Natural killer cell treated with Interleukin-12 subunit alpha and Interleukin-12 subunit beta and Interleukin-15 and Interleukin-18, amount 100 ng/mL, for 72 hours (primary cell): ENCODE results near the gene UNC80. TPM values are rescaled to one million over a fixed set of nuclear protein-coding genes. Genes with fewer than 3 reads are reported as not detected.

Experiments used
- ATAC-seq, 2 donors: fragments of 150-1000 bp; cut with Tn5 transposase in 1 of 2; sonication (Bioruptor Pico), chemical (Tn5 transposase) in 1 of 2; 2 replicates each; pipeline ENCODE4 v1.10.0; 2021
- DNase-seq: peaks from one replicate; pipeline ENCODE4 v3.0.0; 2022; ENCODE audit warnings: low spot score
- H3K27ac Mint-ChIP-seq, 2 donors: 1 replicate in 1 of 2; 2 replicates in 1 of 2; pipeline ENCODE4 v1.8.0; 2022; ENCODE audit warnings: mixed read lengths in 2 of 2, mild to moderate bottlenecking in 1 of 2, moderate library complexity in 1 of 2
- H3K27me3 Mint-ChIP-seq, 2 donors: 1 replicate in 1 of 2; 2 replicates in 1 of 2; pipeline ENCODE4 v1.8.0; 2022; ENCODE audit warnings: mixed read lengths in 2 of 2
- H3K36me3 Mint-ChIP-seq: one replicate; pipeline ENCODE4 v1.8.0; 2022; ENCODE audit warnings: mixed read lengths
- H3K4me1 Mint-ChIP-seq, 2 donors: 1 replicate in 1 of 2; 2 replicates in 1 of 2; pipeline ENCODE4 v1.8.0; 2022; ENCODE audit warnings: low read depth in 2 of 2, mixed read lengths in 2 of 2, mild to moderate bottlenecking in 1 of 2
- H3K4me3 Mint-ChIP-seq: one replicate; pipeline ENCODE4 v1.8.0; 2022; ENCODE audit warnings: mixed read lengths
- H3K9me3 Mint-ChIP-seq: 2 replicates; pipeline ENCODE4 v1.8.0; 2022; ENCODE audit warnings: mixed read lengths
- total RNA-seq, 2 donors: library from RNA; stranded (reverse); gene quantifications; one replicate each; pipeline ENCODE4 v1.2.3, GENCODE V29; 2022

Gene UNC80, protein sequence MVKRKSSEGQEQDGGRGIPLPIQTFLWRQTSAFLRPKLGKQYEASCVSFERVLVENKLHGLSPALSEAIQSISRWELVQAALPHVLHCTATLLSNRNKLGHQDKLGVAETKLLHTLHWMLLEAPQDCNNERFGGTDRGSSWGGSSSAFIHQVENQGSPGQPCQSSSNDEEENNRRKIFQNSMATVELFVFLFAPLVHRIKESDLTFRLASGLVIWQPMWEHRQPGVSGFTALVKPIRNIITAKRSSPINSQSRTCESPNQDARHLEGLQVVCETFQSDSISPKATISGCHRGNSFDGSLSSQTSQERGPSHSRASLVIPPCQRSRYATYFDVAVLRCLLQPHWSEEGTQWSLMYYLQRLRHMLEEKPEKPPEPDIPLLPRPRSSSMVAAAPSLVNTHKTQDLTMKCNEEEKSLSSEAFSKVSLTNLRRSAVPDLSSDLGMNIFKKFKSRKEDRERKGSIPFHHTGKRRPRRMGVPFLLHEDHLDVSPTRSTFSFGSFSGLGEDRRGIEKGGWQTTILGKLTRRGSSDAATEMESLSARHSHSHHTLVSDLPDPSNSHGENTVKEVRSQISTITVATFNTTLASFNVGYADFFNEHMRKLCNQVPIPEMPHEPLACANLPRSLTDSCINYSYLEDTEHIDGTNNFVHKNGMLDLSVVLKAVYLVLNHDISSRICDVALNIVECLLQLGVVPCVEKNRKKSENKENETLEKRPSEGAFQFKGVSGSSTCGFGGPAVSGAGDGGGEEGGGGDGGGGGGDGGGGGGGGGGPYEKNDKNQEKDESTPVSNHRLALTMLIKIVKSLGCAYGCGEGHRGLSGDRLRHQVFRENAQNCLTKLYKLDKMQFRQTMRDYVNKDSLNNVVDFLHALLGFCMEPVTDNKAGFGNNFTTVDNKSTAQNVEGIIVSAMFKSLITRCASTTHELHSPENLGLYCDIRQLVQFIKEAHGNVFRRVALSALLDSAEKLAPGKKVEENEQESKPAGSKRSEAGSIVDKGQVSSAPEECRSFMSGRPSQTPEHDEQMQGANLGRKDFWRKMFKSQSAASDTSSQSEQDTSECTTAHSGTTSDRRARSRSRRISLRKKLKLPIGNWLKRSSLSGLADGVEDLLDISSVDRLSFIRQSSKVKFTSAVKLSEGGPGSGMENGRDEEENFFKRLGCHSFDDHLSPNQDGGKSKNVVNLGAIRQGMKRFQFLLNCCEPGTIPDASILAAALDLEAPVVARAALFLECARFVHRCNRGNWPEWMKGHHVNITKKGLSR (N-terminal part only)
- not detected for total RNA-seq

- ATAC-seq (peak in 1 of 2 donors; percentile 45), DNase-seq (no peak)
- H3K9me3 Mint-ChIP-seq, result no peaks in the 10 kb centered on the region
- no peak within 1 kb of the TSS for H3K4me3 Mint-ChIP-seq
- H3K27ac Mint-ChIP-seq, result no peak within 1 kb of the TSS
- peaks cover 18 to 41% of the 10 kb centered on the region in 2 donors for H3K27me3 Mint-ChIP-seq
- no peaks in the 10 kb centered on the region for H3K4me1 Mint-ChIP-seq
- no peaks in the 10 kb centered on the region for H3K36me3 Mint-ChIP-seq
These were observed at the start of gene UNC80 for GRCh38 chr2:209771474-209772289. TSS of gene UNC80 (plus strand) at chr2:209771832. CDS start at chr2:209772073, 241 bp downstream.

DNA sequence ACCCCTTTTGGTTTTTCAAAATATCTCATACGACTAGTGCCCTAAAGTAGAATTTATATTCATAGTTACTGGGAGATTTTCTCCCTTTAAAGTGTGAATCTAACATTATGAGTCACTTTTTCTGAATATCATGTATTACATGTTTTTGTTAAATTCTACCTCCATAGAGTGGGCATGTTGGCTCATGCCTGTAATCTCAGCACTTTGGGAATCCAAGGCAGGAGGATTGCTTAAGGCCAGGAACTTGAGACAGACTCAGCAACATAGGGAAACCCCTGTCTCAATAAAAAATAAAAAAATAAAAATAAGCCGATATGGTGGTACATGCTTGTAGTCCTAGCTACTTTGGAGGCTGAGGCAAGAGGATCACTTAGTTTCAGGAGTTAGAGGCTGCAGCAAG, 45.3 kb upstream of the UNC80 start:
- H3K4me3 Mint-ChIP-seq, result no peak overlapping the region
- no peak for ATAC-seq

GRCh38 chr2:209727077-209727476, 44.6 kb upstream of the UNC80 start:
- ATAC-seq, result no peak
- no peak for DNase-seq
- peaks cover 8% of the 10 kb centered on the region for H3K9me3 Mint-ChIP-seq
- no peaks in the 10 kb centered on the region for H3K4me1 Mint-ChIP-seq
- no peaks in the 10 kb centered on the region for H3K27me3 Mint-ChIP-seq
- H3K36me3 Mint-ChIP-seq, result peaks cover 4% of the 10 kb centered on the region
- H3K4me3 Mint-ChIP-seq, result no peak overlapping the region
- H3K27ac Mint-ChIP-seq, result no peak overlapping the region

More for the DNA sequence above, 45.3 kb upstream of the UNC80 start:
- H3K27ac Mint-ChIP-seq, result no peak overlapping the region
- no peaks in the 10 kb centered on the region for H3K27me3 Mint-ChIP-seq
- no peak for DNase-seq
- H3K4me1 Mint-ChIP-seq, result no peaks in the 10 kb centered on the region
- H3K36me3 Mint-ChIP-seq, result peaks cover 4% of the 10 kb centered on the region
- H3K9me3 Mint-ChIP-seq, result peaks cover 8% of the 10 kb centered on the region

DNA sequence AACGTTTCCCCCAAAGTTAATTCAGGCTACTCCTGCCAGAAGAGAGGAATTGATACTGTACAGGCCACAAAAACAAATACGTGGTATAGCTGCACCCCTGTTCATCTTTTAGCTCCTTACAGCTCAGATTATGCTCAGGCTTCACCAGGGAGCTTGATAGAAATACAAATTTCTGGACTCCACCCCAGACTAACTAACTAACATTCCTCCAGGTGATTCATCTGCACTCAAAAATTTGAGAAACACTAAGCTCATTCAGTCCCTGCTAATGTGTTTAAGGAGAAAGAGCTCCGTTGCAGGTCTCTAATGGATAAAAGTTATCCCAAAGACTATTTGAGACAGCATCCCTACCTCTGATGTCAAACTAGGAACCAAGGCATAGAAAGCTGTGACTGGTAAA, 36.8 kb upstream of the UNC80 start:
- Mint-ChIP-seq H3K27ac (no peak overlapping the region), H3K36me3 (no peaks in the 10 kb centered on the region), H3K4me3 (no peak overlapping the region), H3K27me3 (no peaks in the 10 kb centered on the region), H3K9me3 (peaks cover 4% of the 10 kb centered on the region), H3K4me1 (no peaks in the 10 kb centered on the region)
- ATAC-seq, result no peak
- DNase-seq, result no peak

DNA sequence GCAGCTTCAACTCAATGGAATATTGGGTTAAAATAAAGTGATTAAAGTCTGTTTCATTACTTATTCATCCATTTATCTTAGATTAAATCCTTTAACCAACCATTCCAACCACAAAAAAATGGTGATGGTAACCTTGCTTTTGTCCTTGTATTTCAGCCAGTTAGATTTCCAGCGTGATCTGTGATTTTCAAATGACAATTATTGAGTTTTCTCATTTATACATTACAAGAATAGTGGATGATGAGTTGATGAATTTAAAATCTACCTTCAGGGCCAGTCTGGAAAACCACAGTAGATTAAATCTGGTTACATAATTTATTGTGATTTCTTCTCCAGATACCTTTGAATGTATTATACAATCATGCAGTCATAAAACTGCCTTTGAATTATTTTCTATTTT, 29.7 kb upstream of the UNC80 start:
- H3K4me3 Mint-ChIP-seq, result no peak overlapping the region
- no peak overlapping the region for H3K27ac Mint-ChIP-seq
- no peaks in the 10 kb centered on the region for H3K27me3 Mint-ChIP-seq
- H3K36me3 Mint-ChIP-seq, result no peaks in the 10 kb centered on the region
- peaks cover 15% of the 10 kb centered on the region for H3K9me3 Mint-ChIP-seq
- DNase-seq (no peak), ATAC-seq (no peak)
- H3K4me1 Mint-ChIP-seq, result no peaks in the 10 kb centered on the region

DNA sequence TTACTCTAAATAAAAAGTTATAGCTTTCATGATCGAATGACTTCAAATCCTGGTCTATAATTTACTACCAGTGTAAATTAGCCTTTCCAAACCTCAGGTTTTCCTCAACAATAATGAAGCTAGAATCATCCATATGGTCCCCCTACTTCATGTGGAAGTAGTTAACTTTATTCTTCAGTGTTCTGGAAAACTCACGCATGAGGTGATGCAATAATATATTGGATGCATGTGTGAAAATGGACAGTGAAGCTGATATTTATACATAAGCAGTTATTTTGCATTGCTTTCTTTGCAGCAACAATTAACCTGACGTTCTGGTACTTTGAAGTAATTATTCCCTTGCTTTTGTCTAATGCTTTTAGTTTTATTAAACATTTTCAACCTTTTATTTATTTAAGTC, 18.6 kb upstream of the UNC80 start:
- no peak overlapping the region for H3K4me3 Mint-ChIP-seq
- peaks cover 7% of the 10 kb centered on the region for H3K9me3 Mint-ChIP-seq
- no peaks in the 10 kb centered on the region for H3K36me3 Mint-ChIP-seq
- no peak for ATAC-seq
- no peaks in the 10 kb centered on the region for H3K4me1 Mint-ChIP-seq
- no peak overlapping the region for H3K27ac Mint-ChIP-seq
- H3K27me3 Mint-ChIP-seq, result no peaks in the 10 kb centered on the region
- no peak for DNase-seq

- ATAC-seq, result no peak
- peaks cover 8% of the 10 kb centered on the region for H3K9me3 Mint-ChIP-seq
These were observed 14.5 kb upstream of the UNC80 start for GRCh38 chr2:209757163-209757562.

GRCh38 chr2:209761566-209761965, 10.1 kb upstream of the UNC80 start:
- ATAC-seq, result no peak
- H3K9me3 Mint-ChIP-seq, result peaks cover 4% of the 10 kb centered on the region
- no peak for DNase-seq

More at GRCh38 chr2:209757163-209757562, 14.5 kb upstream of the UNC80 start:
- Mint-ChIP-seq H3K4me3 (no peak overlapping the region), H3K27ac (no peak overlapping the region), H3K36me3 (no peaks in the 10 kb centered on the region), H3K4me1 (no peaks in the 10 kb centered on the region), H3K27me3 (no peaks in the 10 kb centered on the region)
- DNase-seq, result no peak

DNA sequence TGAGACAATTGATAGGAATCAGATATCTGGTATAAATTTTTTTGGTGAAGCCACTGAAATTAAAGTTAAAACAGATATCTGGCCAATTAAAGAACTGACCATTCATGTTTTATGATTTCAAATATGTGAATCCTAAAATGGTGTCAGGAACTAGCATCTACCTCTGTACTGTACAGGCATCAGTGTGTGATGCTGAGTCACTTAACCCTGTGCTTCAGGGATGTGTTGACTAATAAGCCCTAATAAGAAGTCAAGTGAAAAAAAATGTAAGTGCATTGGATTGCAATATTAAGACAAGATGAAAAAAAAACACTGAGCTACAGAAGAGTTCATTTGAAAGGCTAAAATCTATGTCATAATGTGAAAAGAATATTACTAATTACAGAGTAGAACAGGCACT, 9.1 kb upstream of the UNC80 start:
- Mint-ChIP-seq H3K27me3 (no peaks in the 10 kb centered on the region), H3K4me3 (no peak overlapping the region), H3K9me3 (peaks cover 4% of the 10 kb centered on the region), H3K36me3 (no peaks in the 10 kb centered on the region), H3K4me1 (no peaks in the 10 kb centered on the region), H3K27ac (no peak overlapping the region)
- ATAC-seq (no peak), DNase-seq (no peak)

More at GRCh38 chr2:209761566-209761965, 10.1 kb upstream of the UNC80 start:
- no peaks in the 10 kb centered on the region for H3K27me3 Mint-ChIP-seq
- H3K4me3 Mint-ChIP-seq, result no peak overlapping the region
- H3K27ac Mint-ChIP-seq, result no peak overlapping the region
- no peaks in the 10 kb centered on the region for H3K4me1 Mint-ChIP-seq
- H3K36me3 Mint-ChIP-seq, result no peaks in the 10 kb centered on the region

DNA sequence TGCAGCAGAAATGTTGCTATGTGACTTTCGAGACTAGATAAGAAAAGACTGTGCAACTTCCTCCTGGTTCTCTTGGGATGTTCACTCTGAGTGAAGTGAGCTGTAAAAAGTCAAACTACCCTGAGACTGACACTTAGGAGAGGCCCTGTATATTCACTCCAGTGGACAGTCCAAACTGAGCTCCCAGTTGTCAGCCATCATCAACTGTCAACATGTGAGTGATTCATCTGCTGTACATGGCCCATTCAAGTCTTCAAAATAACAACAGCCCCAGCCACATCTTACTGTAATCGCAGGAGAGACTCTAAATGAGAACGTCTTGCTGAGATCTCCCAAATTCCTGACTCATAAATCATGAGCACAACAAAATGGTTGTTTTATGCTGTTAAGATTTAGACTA, 8.5 kb upstream of the UNC80 start:
- Mint-ChIP-seq H3K4me3 (no peak overlapping the region), H3K27me3 (no peaks in the 10 kb centered on the region), H3K36me3 (no peaks in the 10 kb centered on the region), H3K4me1 (no peaks in the 10 kb centered on the region), H3K27ac (no peak overlapping the region), H3K9me3 (no peaks in the 10 kb centered on the region)
- no peak for DNase-seq
- ATAC-seq, result no peak

DNA sequence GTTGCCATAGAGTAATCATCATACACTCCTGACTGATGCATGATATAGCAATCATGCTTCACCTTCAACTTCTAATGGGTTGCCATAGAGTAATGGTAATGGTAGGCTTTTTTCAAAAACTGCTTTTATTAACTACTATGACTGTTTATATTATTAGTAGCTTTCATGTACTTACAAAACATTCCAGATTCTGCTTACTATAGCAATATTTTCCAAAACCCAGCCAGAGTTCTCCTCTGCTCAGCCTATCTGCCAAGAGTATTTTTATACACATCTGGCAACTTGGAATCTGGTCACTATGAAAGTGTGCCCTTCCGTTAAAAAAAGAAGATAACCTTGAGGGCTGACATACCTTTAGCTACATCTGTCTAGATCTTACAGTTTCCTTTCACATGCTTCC, 5.0 kb upstream of the UNC80 start:
- no peaks in the 10 kb centered on the region for H3K9me3 Mint-ChIP-seq
- no peak overlapping the region for H3K27ac Mint-ChIP-seq
- ATAC-seq, result no peak
- DNase-seq, result no peak
- no peaks in the 10 kb centered on the region for H3K4me1 Mint-ChIP-seq
- no peak overlapping the region for H3K4me3 Mint-ChIP-seq
- H3K27me3 Mint-ChIP-seq, result peaks cover 13 to 25% of the 10 kb centered on the region in 2 donors
- H3K36me3 Mint-ChIP-seq, result no peaks in the 10 kb centered on the region

- DNase-seq, result no peak
- Mint-ChIP-seq H3K27ac (no peak overlapping the region), H3K4me3 (no peak overlapping the region), H3K27me3 (peaks cover 13 to 25% of the 10 kb centered on the region in 2 donors), H3K36me3 (no peaks in the 10 kb centered on the region), H3K4me1 (no peaks in the 10 kb centered on the region), H3K9me3 (no peaks in the 10 kb centered on the region)
- no peak for ATAC-seq
These were observed 4.3 kb upstream of the UNC80 start for GRCh38 chr2:209767316-209767715.

DNA sequence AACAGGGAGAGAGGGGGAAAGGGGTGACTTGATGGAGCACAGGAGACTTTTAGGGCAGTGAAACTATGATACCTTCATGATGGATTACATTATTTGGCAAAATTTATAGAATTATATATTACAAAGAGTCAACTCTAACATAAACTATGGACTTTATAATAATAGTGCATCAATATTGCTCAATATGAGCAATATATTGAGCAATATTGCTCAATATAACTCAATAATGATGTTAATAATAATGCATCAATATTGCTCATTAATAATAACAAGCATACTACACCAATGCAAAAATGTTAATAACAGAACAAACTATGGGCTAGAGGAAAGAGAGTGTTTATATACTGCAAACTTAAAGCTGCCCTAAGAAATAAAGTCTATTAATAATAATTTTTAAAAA, 3.1 kb upstream of the UNC80 start:
- peaks cover 18 to 33% of the 10 kb centered on the region in 2 donors for H3K27me3 Mint-ChIP-seq
- H3K36me3 Mint-ChIP-seq, result no peaks in the 10 kb centered on the region
- H3K4me1 Mint-ChIP-seq, result no peaks in the 10 kb centered on the region
- no peak for DNase-seq
- H3K4me3 Mint-ChIP-seq, result no peak overlapping the region
- no peaks in the 10 kb centered on the region for H3K9me3 Mint-ChIP-seq
- no peak overlapping the region for H3K27ac Mint-ChIP-seq
- ATAC-seq, result no peak
